ENCODE results near the gene PMEPA1.

GRCh38 chr20:57749869-57750268, 40.1 kb upstream of the PMEPA1 start:
- TF ChIP-seq POLR2AphosphoS5 (IDR thresholded peaks at IDR 0.05) = no peak
- TF ChIP-seq EP300 (IDR thresholded peaks at IDR 0.05) = peak in 1 of 4 donors; percentile 74
